Gastroesophageal sphincter (tissue), 3 donors: ENCODE measurements around the gene CLSTN2.

Experiments used
- EP300 ChIP-seq: sonication (generic); formaldehyde crosslinking; IDR thresholded peaks from one replicate; pipeline ENCODE4 v1.6.1; 2017; ENCODE audit warnings: antibody characterized with exemption, mild to moderate bottlenecking
- POLR2A ChIP-seq, 2 donors: fragments of 450-650 bp; IDR thresholded peaks; one replicate each; pipeline ENCODE4 v1.6.1; 2017; ENCODE audit warnings: antibody characterized with exemption in 2 of 2, mild to moderate bottlenecking in 2 of 2, moderate library complexity in 1 of 2
- POLR2AphosphoS5 ChIP-seq: sonication (generic); formaldehyde crosslinking; IDR thresholded peaks from one replicate; pipeline ENCODE4 v1.6.1; 2017; ENCODE audit warnings: antibody characterized with exemption
- TF ChIP-seq, protein P1 (sequence below), 4 experiments: fragments of 200-600 bp in 2 of 4; fragments of 450-650 bp in 2 of 4; sonication (generic) in 1 of 4; IDR thresholded peaks; one replicate each; pipeline ENCODE4 v1.5.1; 2017 to 2019; ENCODE audit warnings: antibody characterized with exemption in 4 of 4, mild to moderate bottlenecking in 2 of 4, moderate library complexity in 2 of 4

DNA sequence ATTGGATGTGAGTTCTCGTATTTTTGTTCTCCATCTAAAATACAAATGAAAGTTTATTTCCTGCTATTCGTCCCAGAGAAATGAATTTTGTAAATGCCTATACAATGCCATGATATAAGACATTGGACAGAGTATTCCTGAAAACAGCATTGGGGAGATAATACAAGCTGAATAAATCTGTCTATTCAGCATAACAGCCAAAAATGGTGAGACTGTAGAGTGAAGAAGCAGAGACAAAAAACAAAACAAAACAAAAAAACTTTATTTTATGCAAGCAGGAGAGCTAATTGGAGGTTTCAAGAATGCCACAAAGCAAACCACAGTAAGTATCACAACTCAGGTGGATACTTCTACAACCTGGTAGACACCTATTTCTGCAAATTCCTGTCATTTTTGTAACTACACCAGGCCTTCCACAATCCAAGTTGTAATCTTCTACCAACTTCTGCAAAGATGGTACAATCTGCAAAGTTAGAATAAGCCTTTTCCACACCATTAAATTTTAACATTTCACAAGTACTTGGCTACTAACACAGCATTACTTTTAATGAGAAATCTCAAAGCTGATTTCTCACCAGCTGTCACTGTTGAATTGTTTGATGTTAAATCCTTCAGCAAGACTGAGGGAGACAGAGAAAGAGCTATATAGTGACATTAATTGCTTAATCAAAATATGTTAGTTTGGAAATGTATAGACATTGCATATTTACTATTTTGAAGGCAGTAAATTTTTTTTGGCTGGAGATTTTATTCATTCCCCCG, 163.1 kb downstream of the CLSTN2 start:
- TF ChIP-seq, protein P1, sequence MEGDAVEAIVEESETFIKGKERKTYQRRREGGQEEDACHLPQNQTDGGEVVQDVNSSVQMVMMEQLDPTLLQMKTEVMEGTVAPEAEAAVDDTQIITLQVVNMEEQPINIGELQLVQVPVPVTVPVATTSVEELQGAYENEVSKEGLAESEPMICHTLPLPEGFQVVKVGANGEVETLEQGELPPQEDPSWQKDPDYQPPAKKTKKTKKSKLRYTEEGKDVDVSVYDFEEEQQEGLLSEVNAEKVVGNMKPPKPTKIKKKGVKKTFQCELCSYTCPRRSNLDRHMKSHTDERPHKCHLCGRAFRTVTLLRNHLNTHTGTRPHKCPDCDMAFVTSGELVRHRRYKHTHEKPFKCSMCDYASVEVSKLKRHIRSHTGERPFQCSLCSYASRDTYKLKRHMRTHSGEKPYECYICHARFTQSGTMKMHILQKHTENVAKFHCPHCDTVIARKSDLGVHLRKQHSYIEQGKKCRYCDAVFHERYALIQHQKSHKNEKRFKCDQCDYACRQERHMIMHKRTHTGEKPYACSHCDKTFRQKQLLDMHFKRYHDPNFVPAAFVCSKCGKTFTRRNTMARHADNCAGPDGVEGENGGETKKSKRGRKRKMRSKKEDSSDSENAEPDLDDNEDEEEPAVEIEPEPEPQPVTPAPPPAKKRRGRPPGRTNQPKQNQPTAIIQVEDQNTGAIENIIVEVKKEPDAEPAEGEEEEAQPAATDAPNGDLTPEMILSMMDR (IDR thresholded peaks at IDR 0.05): no peak
- TF ChIP-seq POLR2AphosphoS5 (no peak), POLR2A (IDR thresholded peaks at IDR 0.05) (no peak), EP300 (no peak)
